Mucosa of stomach (tissue), 1 donor: ENCODE data around the gene EXOC5.

Experiments used
- H3K27me3 ChIP-seq: one replicate; pipeline ENCODE4 v1.7.0; 2013; ENCODE audit warnings: mild to moderate bottlenecking, low read length; ENCODE audit not compliant: control insufficient read depth, insufficient read depth
- H3K36me3 ChIP-seq: one replicate; pipeline ENCODE4 v1.7.0; 2013; ENCODE audit warnings: low read length; ENCODE audit not compliant: control insufficient read depth, insufficient read depth
- H3K4me1 ChIP-seq: one replicate; pipeline ENCODE4 v1.7.0; 2013; ENCODE audit warnings: mild to moderate bottlenecking, low read length; ENCODE audit not compliant: control insufficient read depth, insufficient read depth
- H3K4me3 ChIP-seq: one replicate; pipeline ENCODE4 v1.7.0; 2013; ENCODE audit warnings: low read length
- H3K9ac ChIP-seq: one replicate; pipeline ENCODE4 v1.7.0; 2013; ENCODE audit warnings: mild to moderate bottlenecking, low read length, moderate library complexity
- H3K9me3 ChIP-seq: one replicate; pipeline ENCODE4 v1.7.0; 2013; ENCODE audit warnings: mild to moderate bottlenecking, low read length, moderate library complexity; ENCODE audit not compliant: control insufficient read depth
- donor health status: Pancreatic carcinoma.

The EXOC5 gene

GRCh38 chr14:57189070-57189469 lies 79.6 kb downstream of the EXOC5 start:
- Histone ChIP-seq H3K9me3 (no peaks in the 10 kb centered on the region), H3K4me3 (no peak overlapping the region), H3K9ac (no peak overlapping the region), H3K27me3 (no peaks in the 10 kb centered on the region), H3K36me3 (no peaks in the 10 kb centered on the region), H3K4me1 (no peaks in the 10 kb centered on the region)

DNA sequence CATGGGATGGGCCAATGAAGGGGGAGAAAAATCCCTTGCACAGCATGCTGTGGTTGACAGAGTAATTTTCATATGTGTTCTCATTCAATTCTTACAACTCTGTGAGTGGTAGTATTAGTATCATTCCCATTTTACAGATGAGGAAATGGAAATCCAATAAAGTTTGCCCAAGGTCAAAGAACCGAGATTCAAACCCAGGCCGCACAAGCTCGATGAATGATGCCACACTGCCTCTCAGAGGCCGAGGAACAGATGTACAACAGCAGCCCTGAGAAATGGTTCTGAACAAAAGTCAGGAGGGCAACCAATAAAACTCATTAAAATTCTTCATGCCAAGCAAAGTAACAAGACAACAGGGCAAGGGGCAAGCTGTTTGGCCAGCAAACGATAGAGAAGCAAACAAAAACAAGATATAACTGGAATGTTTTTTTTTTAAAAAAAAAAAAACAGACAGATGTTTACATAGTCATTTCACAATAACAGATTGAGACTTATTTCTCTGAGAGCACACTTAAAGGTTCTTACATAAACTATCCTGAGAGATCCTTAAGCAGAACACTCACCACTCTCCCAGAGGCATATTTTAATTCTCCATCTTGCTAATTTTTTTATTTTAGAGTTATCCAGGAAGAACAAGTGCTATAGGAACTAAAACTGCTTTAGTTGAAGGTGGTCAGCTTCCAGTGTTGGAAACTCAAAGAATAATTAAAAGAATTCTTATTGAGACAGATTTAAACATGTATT lies 85.8 kb downstream of the EXOC5 start:
- no peaks in the 10 kb centered on the region for H3K36me3 ChIP-seq
- no peaks in the 10 kb centered on the region for H3K27me3 ChIP-seq
- H3K4me3 ChIP-seq, result no peak overlapping the region
- no peaks in the 10 kb centered on the region for H3K4me1 ChIP-seq
- no peaks in the 10 kb centered on the region for H3K9me3 ChIP-seq
- H3K9ac ChIP-seq, result no peak overlapping the region

DNA sequence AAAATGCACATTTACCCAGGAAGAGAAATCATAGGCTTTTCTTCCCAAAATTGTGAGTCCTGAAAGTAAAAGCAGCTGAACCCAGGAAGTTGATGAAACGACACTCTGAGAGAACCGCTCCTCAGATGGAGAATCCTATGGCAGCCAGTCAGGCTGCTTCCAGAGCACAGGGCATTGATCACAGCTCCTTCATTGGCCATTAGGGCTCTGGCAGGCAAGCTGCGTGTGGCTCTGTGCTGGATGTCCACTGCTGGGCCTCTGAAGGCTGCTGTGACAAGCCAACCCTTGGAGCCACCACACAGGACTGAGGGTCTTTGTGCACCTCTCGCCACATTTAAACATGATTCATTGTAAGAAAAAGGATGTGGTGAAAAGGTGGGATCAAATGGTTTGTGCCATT lies 89.4 kb downstream of the EXOC5 start:
- no peak overlapping the region for H3K4me3 ChIP-seq
- no peak overlapping the region for H3K9ac ChIP-seq
- H3K36me3 ChIP-seq, result no peaks in the 10 kb centered on the region
- no peaks in the 10 kb centered on the region for H3K27me3 ChIP-seq
- no peaks in the 10 kb centered on the region for H3K9me3 ChIP-seq
- H3K4me1 ChIP-seq, result no peaks in the 10 kb centered on the region

GRCh38 chr14:57174466-57174865 lies 94.2 kb downstream of the EXOC5 start:
- Histone ChIP-seq H3K4me1 (no peaks in the 10 kb centered on the region), H3K36me3 (no peaks in the 10 kb centered on the region), H3K9me3 (no peaks in the 10 kb centered on the region), H3K9ac (no peak overlapping the region), H3K27me3 (no peaks in the 10 kb centered on the region), H3K4me3 (no peak overlapping the region)

DNA sequence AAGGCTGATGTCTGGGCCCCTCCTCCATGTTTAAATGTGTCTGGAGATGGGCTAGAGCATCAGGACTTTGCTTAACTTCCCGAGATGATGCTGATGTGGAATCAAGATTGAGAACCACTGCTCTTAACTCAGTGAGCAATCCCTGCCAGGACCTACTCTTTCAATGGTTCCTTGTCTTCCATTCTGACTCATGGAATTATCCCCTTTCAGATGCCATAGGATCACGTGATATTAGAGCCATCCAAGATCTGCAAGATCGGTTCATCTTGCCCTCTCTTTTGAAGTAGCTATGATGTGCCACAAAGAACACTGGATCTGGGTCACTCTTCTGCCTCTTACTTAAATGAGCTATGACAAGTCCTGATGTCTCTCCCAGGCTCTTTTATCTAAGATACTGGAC lies 96.8 kb downstream of the EXOC5 start:
- Histone ChIP-seq H3K9ac (no peak overlapping the region), H3K36me3 (no peaks in the 10 kb centered on the region), H3K9me3 (no peaks in the 10 kb centered on the region), H3K4me1 (no peaks in the 10 kb centered on the region), H3K27me3 (no peaks in the 10 kb centered on the region), H3K4me3 (no peak overlapping the region)

DNA sequence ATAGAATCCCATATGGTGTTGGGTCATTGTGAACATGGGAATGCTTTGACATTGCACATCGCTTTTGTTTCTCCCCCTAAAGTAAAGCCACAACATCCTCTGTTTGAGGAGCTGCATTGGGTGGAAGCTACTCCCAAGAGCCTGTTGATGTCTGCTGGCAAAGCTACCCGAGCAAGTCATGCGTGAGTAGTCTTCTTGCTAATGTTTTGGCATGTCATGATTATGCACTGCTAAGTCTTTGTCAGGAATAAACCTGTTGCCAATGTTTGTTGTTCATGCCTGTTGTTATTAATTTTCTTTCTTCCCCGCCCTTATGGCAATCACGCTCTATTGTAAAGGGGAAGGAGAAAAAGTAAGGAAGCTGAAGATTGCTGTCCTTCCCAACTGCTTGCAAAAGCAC lies 97.3 kb downstream of the EXOC5 start:
- no peak overlapping the region for H3K4me3 ChIP-seq
- no peaks in the 10 kb centered on the region for H3K9me3 ChIP-seq
- H3K4me1 ChIP-seq, result no peaks in the 10 kb centered on the region
- no peaks in the 10 kb centered on the region for H3K27me3 ChIP-seq
- H3K9ac ChIP-seq, result no peak overlapping the region
- H3K36me3 ChIP-seq, result no peaks in the 10 kb centered on the region

GRCh38 chr14:57169901-57170300 lies 98.8 kb downstream of the EXOC5 start:
- H3K9ac ChIP-seq, result no peak overlapping the region

GRCh38 chr14:57168138-57168679 lies 100.5 kb downstream of the EXOC5 start:
- H3K9ac ChIP-seq, result no peak overlapping the region
- H3K36me3 ChIP-seq, result no peaks in the 10 kb centered on the region
- H3K9me3 ChIP-seq, result no peaks in the 10 kb centered on the region
- no peaks in the 10 kb centered on the region for H3K27me3 ChIP-seq
- no peak overlapping the region for H3K4me3 ChIP-seq
- H3K4me1 ChIP-seq, result no peaks in the 10 kb centered on the region

More at GRCh38 chr14:57169901-57170300, 98.8 kb downstream of the EXOC5 start:
- H3K36me3 ChIP-seq, result no peaks in the 10 kb centered on the region
- no peaks in the 10 kb centered on the region for H3K9me3 ChIP-seq
- H3K4me1 ChIP-seq, result no peaks in the 10 kb centered on the region
- H3K4me3 ChIP-seq, result no peak overlapping the region
- H3K27me3 ChIP-seq, result no peaks in the 10 kb centered on the region

- Histone ChIP-seq H3K27me3 (no peaks in the 10 kb centered on the region), H3K9ac (no peak overlapping the region), H3K4me3 (no peak overlapping the region), H3K4me1 (no peaks in the 10 kb centered on the region), H3K36me3 (no peaks in the 10 kb centered on the region), H3K9me3 (no peaks in the 10 kb centered on the region)
Measured at GRCh38 chr14:57161583-57162234, 107.0 kb downstream of the EXOC5 start.

DNA sequence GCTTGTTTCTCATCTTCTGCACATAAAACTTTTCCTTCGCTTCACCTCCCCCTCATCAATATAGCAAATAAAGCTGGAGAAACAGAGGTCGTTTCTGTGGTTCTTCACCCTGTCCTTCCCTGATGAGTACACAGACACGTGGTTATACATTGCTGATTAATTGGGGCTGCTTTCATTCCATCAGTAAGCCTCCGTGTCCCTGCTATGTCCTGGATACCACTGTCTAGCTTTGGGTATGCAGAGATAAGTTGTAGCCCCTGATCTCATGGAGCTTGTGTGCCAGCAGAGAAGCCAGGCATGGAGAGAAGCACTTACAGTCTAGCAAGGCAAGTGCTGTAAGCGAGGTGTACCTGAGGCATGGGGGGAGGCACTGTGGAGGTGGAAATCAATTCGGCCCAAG lies 108.4 kb downstream of the EXOC5 start:
- no peak overlapping the region for H3K9ac ChIP-seq
- no peaks in the 10 kb centered on the region for H3K27me3 ChIP-seq
- no peaks in the 10 kb centered on the region for H3K36me3 ChIP-seq
- H3K4me3 ChIP-seq, result no peak overlapping the region
- H3K9me3 ChIP-seq, result no peaks in the 10 kb centered on the region
- H3K4me1 ChIP-seq, result no peaks in the 10 kb centered on the region

DNA sequence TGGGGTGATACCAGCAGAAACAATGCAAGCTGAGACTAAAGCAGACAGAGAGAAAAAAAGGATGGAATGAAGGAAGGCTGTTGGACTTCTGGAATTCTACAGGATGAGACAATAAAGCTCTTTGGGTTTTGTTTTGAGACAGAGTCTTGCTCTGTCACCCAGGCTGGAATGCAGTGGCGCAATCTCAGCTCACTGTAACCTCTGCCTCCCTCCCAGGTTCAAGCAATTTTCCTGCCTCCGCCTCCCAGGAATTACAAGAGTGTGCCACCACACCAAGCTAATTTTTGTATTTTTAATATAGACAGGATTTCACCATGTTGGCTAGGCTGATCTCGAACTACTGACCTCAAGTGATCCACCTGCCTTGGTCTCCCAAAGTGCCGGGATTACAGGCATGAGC lies 115.4 kb downstream of the EXOC5 start:
- H3K9ac ChIP-seq, result no peak overlapping the region
- H3K27me3 ChIP-seq, result no peaks in the 10 kb centered on the region
- no peaks in the 10 kb centered on the region for H3K36me3 ChIP-seq
- no peaks in the 10 kb centered on the region for H3K9me3 ChIP-seq
- no peaks in the 10 kb centered on the region for H3K4me1 ChIP-seq
- H3K4me3 ChIP-seq, result no peak overlapping the region
